Measurements from ENCODE around the gene FAM222B. TPM values are rescaled to one million over a fixed set of nuclear protein-coding genes. Genes with fewer than 3 reads are reported as not detected.
"Not testable (repeated sequence)": the region's sequence is repeated elsewhere in the genome, so short reads cannot be mapped to it uniquely, and the experiment has no call there.

The FAM222B gene
- polyA plus RNA-seq, 1 donor from 2014 or later = 6.4 TPM

DNA sequence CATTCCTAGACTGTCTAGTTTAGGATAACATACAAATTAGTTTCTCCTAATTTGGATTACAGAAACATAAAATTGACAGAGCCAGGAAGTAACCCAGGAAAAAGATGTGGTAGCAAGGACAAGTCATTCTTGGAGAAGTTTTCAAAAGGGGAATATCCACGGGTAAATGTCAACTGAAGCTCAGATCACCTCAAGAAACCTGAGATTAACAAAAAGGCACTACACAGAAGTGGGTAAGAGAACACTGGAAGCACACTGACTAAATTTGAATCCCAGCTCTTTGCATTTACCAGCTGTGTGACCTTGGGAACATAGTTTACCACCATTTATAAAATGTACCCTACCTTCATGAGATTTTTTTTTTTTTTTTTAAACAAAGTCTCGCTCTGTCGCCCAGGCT lies 59.4 kb downstream of the FAM222B start:
- Histone ChIP-seq H3K4me2 (ENCODE audit: low read length) (no peak overlapping the region), H4K20me1 (ENCODE audit: insufficient read depth) (peaks cover 3% of the 10 kb centered on the region), H3K9me3 (ENCODE audit: low read length) (no peaks in the 10 kb centered on the region), H2AFZ (ENCODE audit: low read depth, low read length) (no peak overlapping the region), H3K4me3 (ENCODE audit: low read length) (no peak overlapping the region), H3F3A (ENCODE audit: insufficient read depth, low read length, poor library complexity, severe bottlenecking) (no peaks in the 10 kb centered on the region), H3K9me2 (ENCODE audit: insufficient read depth, low read length) (no peaks in the 10 kb centered on the region), H3K36me3 (ENCODE audit: insufficient read depth, low read length) (peaks cover 4% of the 10 kb centered on the region), H3K27ac (ENCODE audit: low read length) (no peak overlapping the region), H3K9ac (ENCODE audit: low read length) (no peak overlapping the region), H3K27me3 (ENCODE audit: insufficient read depth, low read depth, low read length) (no peaks in the 10 kb centered on the region), H3K79me2 (replicated peaks; ENCODE audit: insufficient read depth, low read length) (peaks cover 28% of the 10 kb centered on the region)
- TF ChIP-seq SMC3 (conservative IDR thresholded peaks at IDR 0.05; ENCODE audit: poor library complexity) (no peak), EP300 (conservative IDR thresholded peaks at IDR 0.05; ENCODE audit: poor library complexity, severe bottlenecking) (no peak)

DNA sequence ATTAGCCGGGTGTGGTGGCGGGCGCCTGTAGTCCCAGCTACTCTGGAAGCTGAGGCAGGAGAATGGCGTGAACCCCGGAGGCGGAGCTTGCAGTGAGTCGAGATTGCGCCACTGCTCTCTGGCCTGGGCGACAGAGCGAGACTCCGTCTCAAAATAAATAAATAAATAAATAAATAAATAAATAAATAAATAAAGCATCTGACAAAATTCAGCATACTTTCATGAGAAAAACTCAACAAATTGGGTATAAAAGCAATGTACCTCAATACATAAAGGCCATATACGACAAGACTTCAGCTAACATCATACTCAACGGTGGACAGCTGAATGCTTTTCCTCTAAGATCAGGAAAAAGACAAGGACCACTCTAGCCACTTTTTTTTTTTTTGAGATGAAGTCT lies 63.0 kb downstream of the FAM222B start:
- not testable (repeated sequence) for H3K9ac ChIP-seq (ENCODE audit: low read length); H3K4me3 ChIP-seq (ENCODE audit: low read length); H3K9me2 ChIP-seq (ENCODE audit: insufficient read depth, low read length); H3K9me3 ChIP-seq (ENCODE audit: low read length); H2AFZ ChIP-seq (ENCODE audit: low read depth, low read length); H3K27ac ChIP-seq (ENCODE audit: low read length); H3F3A ChIP-seq (ENCODE audit: insufficient read depth, low read length, poor library complexity, severe bottlenecking); H4K20me1 ChIP-seq (ENCODE audit: insufficient read depth); H3K36me3 ChIP-seq (ENCODE audit: insufficient read depth, low read length); H3K27me3 ChIP-seq (ENCODE audit: insufficient read depth, low read depth, low read length); H3K4me2 ChIP-seq (ENCODE audit: low read length)
- H3K79me2 ChIP-seq (replicated peaks; ENCODE audit: insufficient read depth, low read length) = peaks cover 27% of the 10 kb centered on the region

DNA sequence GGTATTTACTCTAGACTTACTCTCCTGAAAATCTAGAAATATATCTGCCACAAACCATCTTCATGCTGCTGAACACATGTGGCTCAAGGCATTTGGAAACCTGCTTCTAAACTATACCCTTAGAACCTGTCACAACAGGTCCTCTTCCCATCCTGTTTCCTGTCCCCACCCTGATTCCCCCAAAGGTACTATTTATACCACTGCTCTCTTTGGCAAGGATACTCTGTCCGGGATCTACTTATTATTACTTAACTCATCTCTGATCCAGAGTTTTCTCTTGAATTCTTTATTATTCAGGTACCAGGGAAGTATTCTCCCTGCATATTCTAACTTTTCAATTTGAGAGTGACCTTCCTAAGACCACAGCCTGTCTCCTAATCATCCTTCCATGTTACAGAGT lies 65.4 kb downstream of the FAM222B start:
- Histone ChIP-seq H3K9me2 (ENCODE audit: insufficient read depth, low read length) (no peaks in the 10 kb centered on the region), H3K27ac (ENCODE audit: low read length) (no peak overlapping the region), H3K4me3 (ENCODE audit: low read length) (no peak overlapping the region), H3K79me2 (replicated peaks; ENCODE audit: insufficient read depth, low read length) (peaks cover 31% of the 10 kb centered on the region), H3K4me2 (ENCODE audit: low read length) (no peak overlapping the region), H3F3A (ENCODE audit: insufficient read depth, low read length, poor library complexity, severe bottlenecking) (no peaks in the 10 kb centered on the region), H3K9ac (ENCODE audit: low read length) (no peak overlapping the region), H2AFZ (ENCODE audit: low read depth, low read length) (no peak overlapping the region), H4K20me1 (ENCODE audit: insufficient read depth) (peaks cover 3% of the 10 kb centered on the region), H3K27me3 (ENCODE audit: insufficient read depth, low read depth, low read length) (no peaks in the 10 kb centered on the region), H3K9me3 (ENCODE audit: low read length) (no peaks in the 10 kb centered on the region), H3K36me3 (ENCODE audit: insufficient read depth, low read length) (peaks cover 4% of the 10 kb centered on the region)
- TF ChIP-seq REST (IDR thresholded peaks at IDR 0.05; ENCODE audit: borderline replicate concordance) = no peak
- no peak for TF ChIP-seq SMC3 (conservative IDR thresholded peaks at IDR 0.05; ENCODE audit: poor library complexity)
- no peak for TF ChIP-seq POLR2AphosphoS5 (IDR thresholded peaks at IDR 0.05)
- no peak for TF ChIP-seq MXI1 (conservative IDR thresholded peaks at IDR 0.05; ENCODE audit: poor library complexity, severe bottlenecking)
- no peak for TF ChIP-seq RAD21 (conservative IDR thresholded peaks at IDR 0.05)
- TF ChIP-seq EP300 (conservative IDR thresholded peaks at IDR 0.05; ENCODE audit: poor library complexity, severe bottlenecking) = no peak
- TF ChIP-seq CTCF (IDR thresholded peaks at IDR 0.05; ENCODE audit: poor library complexity, severe bottlenecking) = no peak
- TF ChIP-seq EZH2 (IDR thresholded peaks at IDR 0.05; ENCODE audit: borderline replicate concordance, insufficient read depth, low read length, poor library complexity, severe bottlenecking) = no peak
- no peak for TF ChIP-seq TAF1 (IDR thresholded peaks at IDR 0.05; ENCODE audit: low read depth)
